Hepatocyte (in vitro differentiated cells): ENCODE results near the gene CIDEA.

Experiments
- EZH2 ChIP-seq: fragments of 200-600 bp; sonication (generic); IDR thresholded peaks from 2 replicates; pipeline ENCODE4 v1.6.1; 2016; ENCODE audit warnings: antibody characterized with exemption, mild to moderate bottlenecking, borderline replicate concordance
- EZH2phosphoT487 ChIP-seq: fragments of 200-600 bp; sonication (generic); IDR thresholded peaks from one replicate; pipeline ENCODE4 v1.6.1; 2018; ENCODE audit warnings: antibody characterized with exemption, mild to moderate bottlenecking, low read depth, moderate library complexity; ENCODE audit not compliant: unreplicated experiment, severe bottlenecking
- TF ChIP-seq, protein P1 (sequence below): fragments of 200-600 bp; sonication (generic); IDR thresholded peaks from 2 replicates; pipeline ENCODE4 v1.5.1; 2016; ENCODE audit warnings: antibody characterized with exemption, mild to moderate bottlenecking; ENCODE audit not compliant: poor library complexity

DNA sequence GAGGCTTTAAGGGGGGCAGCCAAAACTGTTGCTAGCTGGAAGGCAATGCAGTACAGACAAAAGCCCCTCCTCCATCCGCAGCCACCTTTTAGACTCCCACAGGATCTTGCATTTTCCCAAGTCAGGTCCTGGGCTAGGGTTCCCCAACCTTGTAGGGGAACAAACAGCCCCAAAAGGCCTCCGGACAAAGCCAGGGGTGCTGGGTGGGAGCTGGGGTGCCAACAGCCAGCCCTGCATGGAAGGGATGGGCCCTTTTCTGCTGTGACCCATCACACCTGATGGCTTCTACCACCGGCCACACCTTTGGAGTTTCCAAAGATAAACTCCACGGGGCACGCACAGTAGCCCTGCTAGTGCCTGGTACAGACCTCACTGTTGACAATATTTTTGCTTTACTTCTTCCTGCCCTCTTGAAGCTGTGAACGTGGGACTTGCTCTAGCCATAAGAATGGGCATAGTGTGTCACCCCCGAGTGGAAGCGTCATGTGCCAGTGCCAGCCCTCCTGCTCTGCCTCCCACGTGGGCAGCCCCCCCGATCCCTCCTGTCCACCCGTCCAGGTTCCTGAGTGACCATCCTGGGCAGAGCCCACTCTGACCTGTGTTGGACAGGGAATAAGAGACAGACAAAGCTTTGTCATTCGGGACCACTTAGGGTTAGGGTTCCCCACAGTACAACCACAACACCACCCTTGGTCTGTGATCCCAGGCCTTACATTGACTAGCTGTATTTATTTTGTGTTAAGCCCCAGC lies 72.7 kb downstream of the CIDEA start:
- TF ChIP-seq, protein P1, sequence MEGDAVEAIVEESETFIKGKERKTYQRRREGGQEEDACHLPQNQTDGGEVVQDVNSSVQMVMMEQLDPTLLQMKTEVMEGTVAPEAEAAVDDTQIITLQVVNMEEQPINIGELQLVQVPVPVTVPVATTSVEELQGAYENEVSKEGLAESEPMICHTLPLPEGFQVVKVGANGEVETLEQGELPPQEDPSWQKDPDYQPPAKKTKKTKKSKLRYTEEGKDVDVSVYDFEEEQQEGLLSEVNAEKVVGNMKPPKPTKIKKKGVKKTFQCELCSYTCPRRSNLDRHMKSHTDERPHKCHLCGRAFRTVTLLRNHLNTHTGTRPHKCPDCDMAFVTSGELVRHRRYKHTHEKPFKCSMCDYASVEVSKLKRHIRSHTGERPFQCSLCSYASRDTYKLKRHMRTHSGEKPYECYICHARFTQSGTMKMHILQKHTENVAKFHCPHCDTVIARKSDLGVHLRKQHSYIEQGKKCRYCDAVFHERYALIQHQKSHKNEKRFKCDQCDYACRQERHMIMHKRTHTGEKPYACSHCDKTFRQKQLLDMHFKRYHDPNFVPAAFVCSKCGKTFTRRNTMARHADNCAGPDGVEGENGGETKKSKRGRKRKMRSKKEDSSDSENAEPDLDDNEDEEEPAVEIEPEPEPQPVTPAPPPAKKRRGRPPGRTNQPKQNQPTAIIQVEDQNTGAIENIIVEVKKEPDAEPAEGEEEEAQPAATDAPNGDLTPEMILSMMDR, result no peak
- TF ChIP-seq EZH2, result no peak
- TF ChIP-seq EZH2phosphoT487, result no peak
